HT1080 (cell line): ENCODE results near the gene SLC25A34. TPM values are rescaled to one million over a fixed set of nuclear protein-coding genes. Genes with fewer than 3 reads are reported as not detected.
"Not testable (repeated sequence)": the region's sequence is repeated elsewhere in the genome, so short reads cannot be mapped to it uniquely, and the experiment has no call there.

Source experiments
- DNase-seq: peaks from one replicate; pipeline ENCODE4 v3.0.0-alpha.2; 2015; ENCODE audit warnings: low read depth
- polyA plus RNA-seq, 2 experiments: library from polyadenylated mRNA; depleted of rRNA; stranded (reverse); fragments of >200 nt; gene quantifications; 2 replicates each; pipeline ENCODE4 v1.2.3, GENCODE V29; 2015
- total RNA-seq: library from RNA; depleted of rRNA; stranded (reverse); fragments of >200 nt; shearing (Covaris generic); gene quantifications from 2 replicates; pipeline ENCODE4 v1.2.3, GENCODE V29; 2014; rRNA removed

SLC25A34 gene
- total RNA-seq = 0.07 and 0.16 TPM in 2 replicates
- polyA plus RNA-seq (2015; cell fraction: cytosol; rRNA removed) = 0.02 TPM in 1 of 2 replicates, not detected in the other
- 1.4 and 2.3 TPM in 2 replicates for polyA plus RNA-seq (2015; cell fraction: nucleus; rRNA removed)

DNA sequence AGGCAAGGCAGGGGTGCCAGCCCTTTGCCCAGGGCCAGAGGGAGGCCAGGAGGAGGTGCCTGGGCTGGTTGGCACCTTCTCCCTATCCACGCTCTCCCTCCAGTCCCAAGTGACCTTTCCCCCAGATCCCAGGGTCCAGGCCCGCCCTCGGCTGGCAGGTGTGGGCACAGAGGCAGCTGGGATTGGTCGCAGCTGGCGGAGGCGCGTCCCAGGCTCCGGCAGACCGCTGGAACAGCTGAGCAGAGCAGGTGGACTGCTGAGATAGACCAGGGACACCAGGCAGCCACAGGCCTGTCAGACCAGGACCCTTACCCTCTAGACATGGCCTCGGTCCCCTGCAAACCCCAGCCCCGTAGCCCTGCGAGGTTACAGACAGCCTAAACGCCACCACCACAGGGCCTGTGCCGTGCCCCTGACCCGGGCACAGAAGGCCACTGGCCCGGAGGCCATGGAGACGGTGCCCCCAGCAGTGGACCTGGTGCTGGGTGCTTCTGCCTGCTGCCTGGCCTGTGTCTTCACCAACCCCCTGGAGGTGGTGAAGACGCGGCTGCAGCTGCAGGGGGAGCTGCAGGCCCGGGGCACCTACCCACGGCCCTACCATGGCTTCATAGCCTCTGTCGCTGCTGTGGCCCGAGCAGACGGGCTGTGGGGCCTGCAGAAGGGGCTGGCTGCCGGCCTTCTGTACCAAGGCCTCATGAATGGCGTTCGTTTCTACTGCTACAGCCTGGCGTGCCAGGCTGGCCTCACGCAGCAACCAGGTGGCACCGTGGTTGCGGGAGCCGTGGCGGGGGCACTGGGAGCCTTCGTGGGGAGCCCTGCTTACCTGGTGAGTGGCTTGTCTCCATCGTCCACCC, at the start of gene SLC25A34:
SLC25A34 (plus strand) TSS at position 221 of the 854 bp plus-strand sequence; CDS start at position 449, 228 bp downstream.
- no peak for DNase-seq

DNA sequence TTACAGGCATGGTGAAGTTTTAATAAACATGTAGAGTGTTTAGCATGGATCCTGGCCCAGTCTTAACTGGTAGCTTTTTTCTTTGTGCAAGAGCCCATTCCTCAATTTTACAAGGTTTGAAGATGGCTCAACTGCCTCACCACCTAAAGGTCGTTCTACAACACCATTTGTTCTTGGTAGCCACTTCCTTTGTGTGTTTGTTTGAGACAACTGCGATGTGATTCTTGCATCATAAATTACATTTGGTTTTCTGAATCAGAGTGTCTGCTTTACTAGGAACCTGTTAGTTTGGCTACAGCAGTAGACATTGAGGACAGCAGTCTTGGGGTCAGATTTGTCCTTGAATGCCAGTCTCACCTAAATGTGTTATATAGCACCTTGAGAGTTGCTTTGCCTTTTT, 48.6 kb upstream of the SLC25A34 start:
- no peak for DNase-seq

DNA sequence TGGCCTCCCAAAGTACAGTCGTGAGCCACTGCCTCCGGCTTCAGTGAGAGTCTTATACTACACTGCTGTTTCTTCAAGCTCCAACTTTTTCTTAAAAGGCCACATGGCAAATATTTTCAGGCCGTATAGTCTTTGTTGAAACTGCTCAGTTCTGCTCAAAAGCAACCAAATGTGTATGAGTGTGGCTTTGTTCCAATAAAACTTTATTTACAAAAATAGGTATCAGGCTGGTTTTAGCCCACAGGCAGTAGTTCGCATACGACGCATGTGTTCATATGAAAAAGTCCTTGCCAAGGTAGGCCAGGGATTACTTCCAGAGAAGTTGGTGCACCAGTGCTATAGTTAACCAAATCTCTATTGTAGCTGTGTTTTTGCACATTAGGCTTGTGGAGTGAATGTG, 45.7 kb upstream of the SLC25A34 start:
- DNase-seq = no peak

DNA sequence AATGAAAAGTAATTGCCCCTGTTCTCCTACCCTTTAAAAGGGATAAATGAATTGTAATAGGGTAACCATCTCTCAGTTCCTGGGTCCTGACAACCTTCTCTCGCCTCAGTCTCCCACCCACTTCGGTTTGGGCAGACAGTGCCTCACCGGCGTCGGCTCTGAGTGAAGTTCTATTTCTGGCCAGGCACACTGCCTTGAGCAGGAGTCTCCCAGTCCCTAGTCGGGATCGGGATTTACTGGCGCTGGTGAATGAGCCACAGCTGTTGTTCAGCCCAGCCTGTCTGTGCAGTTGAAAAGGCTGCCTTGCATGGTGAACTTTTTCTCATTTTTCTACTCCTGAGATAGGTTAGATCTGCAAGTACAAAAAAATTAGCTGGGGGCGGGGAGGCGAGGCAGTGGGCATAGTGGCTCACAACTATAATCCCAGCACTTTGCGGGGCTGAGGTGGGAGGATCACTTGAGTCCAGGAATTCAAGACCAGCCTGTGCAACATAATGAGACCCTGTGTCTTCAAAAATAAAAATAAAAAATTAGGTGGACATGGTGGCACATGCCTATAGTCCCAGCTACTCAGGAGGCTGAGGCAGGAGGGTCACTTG, 44.5 kb upstream of the SLC25A34 start:
- DNase-seq = no peak

DNA sequence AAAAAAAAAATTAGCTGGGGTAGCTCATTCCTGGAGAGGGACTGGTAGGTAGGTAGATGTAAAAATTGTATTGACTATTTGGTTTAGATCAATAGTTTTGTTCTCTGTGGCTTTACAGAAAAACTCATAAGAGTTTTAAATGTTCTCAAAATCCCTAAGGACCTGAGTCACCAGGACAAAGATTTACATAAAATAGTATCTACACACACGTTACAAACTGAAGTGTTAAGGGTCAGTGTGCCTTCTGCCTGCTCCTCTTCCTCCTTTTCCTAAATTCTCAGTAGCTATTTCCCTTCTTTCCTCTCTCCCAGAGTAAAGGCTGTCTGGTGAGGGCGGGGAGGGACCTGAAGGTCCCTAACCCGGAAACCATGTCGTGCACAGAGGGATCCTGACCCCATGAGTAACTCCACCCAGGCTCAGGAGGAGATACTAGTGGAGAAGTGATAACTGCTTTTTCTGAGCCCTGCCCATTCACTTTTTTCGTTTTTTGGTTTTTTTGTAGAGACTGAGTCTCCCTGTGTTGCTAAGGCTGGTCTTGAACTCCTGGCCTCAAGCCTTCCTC, 43.9 kb upstream of the SLC25A34 start:
- DNase-seq = no peak

DNA sequence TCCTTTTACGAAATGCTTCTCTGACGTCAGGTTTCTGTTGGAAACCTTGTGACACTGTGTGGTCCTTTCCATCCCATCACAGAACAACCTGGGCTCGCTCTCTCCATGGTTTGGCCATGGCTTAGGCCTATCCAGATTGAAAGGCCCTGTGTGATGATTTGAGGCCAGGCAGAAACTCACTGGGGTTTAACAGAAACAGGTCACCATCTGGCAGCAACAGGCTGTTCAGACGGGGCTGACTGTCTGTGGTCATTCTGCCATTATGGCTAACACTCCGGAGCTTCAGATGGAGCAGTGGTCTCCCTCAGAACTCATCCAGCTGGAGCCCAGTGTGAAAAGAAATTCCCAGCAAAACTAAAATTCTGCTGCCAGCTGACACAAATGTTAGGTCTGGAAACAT, 42.7 kb upstream of the SLC25A34 start:
- no peak for DNase-seq

DNA sequence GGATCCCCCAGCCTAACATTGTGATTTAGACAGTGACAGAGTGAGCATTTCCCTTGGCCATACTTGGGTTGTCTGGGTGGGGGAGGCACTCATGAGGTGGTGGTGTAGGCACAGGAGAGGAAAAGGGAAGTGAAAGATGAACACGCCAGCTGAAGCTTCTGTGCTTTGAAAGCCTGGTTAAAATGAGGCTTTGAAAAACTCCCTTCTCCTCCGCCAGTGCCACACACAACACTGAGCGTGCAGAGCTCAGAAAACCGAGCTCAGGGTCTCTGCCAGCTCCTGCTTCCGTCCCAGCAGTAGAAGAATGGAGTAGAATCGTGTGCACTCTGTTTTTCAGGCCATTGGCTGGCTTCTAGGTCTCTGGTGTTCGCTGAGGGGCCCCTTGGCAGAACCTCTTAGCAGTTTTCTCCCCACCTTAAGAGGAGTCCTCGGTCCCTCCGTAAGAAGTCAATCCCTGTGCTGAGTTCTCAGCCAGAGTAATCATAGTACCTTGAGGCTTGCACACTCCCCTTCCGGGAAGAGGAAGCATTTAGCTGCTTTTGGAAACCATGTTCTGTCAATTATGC, 39.0 kb upstream of the SLC25A34 start:
- no peak for DNase-seq

DNA sequence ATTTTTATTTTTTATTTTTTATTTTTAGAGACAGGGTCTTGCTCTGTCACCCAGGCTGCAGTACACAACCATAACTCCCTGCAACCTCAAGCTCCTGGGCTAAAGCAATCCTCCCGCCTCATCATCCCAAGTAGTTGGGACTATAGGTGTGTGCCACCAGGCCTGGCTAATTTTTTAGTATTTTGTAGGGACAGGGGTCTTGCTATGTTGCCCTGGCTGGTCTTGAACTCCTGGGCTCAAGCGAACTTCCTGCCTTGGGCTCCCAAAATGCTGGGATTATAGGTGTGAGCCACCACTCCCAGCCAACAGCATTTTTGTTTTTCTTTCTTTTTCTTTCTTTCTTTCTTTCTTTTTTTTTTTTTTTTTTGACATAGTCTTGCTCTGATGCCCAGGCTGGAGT, 37.9 kb upstream of the SLC25A34 start:
- DNase-seq = no peak

DNA sequence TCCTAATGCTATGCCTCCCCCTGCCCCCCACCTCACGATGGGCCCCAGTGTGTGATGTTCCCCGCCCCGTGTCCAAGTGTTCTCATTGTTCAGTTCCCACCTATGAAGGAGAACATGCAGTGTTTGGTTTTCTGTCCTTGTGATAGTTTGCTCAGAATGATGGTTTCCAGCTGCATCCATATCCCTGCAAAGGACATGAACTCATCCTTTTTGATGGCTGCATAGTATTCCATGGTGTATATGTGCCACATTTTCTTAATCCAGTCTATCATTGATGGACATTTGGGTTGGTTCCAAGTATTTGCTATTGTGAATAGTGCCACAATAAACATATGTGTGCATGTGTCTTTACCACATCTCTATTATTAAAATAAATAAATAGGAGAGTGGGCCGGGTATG, 36.7 kb upstream of the SLC25A34 start:
- DNase-seq = not testable (repeated sequence)

DNA sequence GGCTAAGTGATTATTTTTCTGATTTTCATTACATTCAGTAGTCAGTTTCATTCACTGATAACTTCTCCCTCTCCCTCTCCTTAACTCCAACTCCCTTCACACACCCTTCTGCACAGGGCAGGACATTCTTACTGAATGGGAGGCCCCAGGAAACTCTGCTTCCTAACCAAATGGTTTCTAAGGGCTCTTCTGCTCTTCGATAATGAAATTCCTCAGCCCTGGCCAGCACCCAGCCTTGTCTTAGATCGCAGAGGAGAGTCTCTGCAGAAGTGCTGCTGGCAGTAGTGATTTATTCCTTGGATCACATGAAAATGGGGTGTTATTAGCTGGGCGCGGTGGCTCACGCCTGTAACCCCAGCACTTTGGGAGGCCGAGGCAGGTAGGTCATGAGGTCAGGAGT, 35.5 kb upstream of the SLC25A34 start:
- no peak for DNase-seq

DNA sequence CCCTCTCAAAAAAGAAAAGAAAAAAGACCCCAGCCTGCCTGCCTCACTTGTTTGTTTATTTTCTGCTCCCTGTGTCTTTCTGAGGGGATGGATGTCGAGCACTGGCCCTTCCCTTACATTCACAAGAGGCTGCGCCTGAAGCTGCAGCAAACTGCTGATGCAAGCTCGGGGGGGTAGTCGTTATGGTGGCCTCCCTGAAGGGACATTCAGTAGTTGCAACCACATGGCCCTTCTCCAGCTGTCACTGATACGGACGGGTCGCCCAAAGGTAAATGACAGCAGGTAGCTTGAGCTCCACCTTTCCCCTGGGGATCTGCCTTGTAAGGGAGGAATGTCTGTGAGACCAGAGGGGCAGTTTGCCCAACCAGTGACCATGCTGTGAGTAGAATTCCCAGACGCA, 34.3 kb upstream of the SLC25A34 start:
- DNase-seq = no peak

DNA sequence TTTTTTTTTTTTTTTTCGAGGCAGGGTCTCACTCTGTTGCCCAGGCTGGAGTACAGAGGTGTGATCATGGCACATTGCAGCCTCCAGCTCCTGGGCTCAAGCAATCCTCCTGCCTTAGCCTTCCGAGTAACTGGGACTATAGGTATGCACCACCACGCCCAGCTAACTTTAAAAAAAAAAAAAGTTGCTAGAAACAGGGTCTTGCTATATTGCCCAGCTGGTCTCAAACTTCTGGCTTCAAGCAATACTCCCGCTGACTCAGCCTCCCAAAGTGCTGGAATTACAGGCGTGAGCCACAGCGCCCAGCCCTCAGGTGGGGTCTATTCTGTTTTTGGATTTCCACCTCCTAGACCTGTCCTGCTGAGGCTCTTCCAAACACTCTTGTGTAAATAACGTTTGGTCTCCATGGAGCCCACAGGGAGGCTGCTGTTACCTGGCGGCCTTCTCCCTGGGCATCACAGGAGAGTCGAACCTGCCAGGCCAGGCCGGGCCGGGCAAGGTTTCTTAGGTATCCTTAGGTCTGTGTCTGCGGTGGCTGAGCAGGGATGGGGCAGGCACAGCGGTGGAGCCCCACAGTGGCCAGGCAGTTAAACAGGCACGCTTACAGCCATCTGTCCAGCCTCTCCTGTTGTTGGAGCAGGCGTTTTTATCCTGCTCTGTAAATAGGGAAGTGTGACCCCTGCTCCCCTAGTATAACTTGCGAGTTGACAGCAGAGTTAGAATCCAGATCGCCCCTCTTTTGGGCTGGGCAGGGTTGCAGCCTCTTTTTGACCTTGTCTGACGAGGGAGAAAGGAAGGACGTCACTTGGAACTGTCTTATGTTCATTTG, 33.1 kb upstream of the SLC25A34 start:
- no peak for DNase-seq

DNA sequence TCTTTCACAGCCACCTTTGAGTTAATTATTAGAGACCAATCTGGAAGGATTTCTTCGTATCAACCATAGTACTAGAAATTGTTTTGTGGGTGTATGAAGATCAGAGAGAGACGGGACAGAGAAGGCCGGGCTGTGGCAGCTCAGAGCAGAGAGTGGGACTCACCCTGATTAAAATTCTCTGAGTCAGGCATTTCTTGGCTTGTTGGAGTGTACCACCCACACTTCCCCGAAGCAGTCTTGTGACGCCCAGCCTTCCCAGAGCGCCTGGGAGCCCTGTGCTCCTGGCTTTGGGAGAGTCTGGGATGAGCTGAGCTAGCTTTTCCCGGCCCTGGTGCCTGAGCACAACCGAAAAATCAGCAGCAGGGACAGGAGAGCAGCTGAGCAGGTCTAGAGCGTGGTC, 32.5 kb upstream of the SLC25A34 start:
- DNase-seq = peak; percentile 32

DNA sequence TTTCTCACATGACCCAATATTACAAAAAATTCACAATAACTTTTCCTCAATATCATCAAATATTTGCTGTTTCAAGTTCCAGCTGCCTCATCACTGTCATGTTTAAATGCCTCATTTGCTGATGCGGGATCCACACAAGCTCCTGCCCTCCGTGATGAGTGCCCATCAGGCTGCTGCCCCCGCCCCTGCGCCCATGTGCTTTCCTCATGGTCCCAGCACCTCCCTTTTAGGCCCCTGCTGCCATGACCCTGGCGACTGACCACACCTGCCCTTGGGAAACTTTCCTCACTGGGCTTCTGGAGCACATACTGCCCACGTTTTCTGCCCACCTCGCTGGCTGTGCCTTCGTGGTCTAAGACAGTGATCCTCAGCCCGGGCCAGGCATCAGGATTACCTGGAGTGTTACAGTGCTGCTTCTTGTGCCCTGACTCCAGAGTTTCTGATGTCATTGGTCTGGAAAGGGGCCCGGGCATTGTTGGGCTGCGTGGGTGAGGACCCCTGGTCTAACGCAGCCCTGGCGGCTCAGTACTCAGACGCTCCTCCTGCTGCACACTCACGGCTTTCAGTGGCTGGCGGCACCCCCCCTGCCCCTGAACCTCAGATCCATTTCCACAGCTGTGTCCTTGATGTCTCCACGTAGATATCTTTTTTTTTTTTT, 31.4 kb upstream of the SLC25A34 start:
- DNase-seq = no peak

DNA sequence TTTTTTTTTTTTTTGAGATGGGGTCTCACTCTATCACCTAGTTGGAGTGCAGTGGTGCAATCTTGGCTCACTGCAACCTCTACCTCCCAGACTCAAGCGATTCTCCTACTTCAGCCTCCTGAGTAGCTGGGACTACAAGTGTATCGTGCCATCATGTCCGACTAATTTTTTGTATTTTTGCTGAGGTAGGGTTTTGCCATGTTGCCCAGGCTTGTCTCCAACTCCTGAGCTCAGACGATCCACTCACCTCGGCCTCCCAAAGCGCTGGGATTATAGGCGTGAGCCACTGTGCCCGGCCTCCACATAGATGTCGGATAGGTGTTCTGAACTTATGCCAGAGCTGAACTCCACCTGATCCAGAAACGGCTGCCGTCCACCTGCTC, 30.9 kb upstream of the SLC25A34 start:
- no peak for DNase-seq

DNA sequence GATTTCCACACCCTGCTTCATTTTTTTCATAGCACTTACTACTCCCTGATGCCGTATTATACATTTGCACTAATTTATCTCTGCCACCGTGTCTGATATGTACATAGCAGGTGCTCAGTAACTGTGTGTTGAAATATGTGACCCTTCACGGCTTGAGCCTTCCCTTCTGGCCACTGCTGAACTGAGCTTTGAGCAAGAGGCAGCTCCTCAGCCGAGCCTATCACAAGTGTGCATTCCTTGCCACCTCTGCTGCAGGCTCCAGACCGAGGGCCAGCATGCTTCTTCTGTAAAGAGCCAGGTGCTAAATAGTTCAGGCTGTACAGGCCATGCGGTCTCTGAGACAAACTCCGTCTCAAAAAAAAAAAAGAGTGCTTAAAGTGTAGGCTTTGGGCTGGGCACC, 29.3 kb upstream of the SLC25A34 start:
- DNase-seq = no peak

DNA sequence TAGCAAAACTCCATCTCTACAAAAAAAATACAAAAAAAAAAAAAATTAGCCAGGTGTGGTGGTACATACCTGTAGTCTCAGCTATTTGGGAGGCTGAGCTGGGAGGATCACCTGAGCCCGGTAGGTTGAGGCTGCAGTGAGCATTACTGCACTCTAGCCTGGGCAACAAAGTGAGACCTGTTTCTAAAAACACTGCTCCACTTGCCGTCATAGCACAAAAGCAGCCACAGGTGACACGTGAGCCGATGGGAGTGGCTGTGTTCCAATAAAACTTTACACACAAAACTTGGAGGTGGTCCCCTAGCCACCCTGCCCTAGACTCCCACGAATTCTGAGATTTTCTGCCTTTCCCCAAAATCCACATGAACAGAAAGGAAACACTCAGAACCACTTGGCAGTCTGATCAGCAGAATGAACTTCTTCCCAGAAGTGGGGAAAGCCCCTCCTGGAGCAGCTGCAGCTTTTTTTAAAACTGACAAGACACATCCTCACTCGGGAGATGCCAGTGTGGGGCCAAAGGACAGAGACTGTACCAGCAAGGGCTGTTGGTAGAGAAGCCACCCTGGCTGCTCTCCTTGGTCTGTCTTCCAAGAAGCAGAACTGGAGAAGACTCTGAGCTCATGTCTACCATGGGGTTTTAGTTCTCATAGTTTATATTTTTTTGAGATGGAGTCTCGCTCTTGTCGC, 28.7 kb upstream of the SLC25A34 start:
- no peak for DNase-seq

DNA sequence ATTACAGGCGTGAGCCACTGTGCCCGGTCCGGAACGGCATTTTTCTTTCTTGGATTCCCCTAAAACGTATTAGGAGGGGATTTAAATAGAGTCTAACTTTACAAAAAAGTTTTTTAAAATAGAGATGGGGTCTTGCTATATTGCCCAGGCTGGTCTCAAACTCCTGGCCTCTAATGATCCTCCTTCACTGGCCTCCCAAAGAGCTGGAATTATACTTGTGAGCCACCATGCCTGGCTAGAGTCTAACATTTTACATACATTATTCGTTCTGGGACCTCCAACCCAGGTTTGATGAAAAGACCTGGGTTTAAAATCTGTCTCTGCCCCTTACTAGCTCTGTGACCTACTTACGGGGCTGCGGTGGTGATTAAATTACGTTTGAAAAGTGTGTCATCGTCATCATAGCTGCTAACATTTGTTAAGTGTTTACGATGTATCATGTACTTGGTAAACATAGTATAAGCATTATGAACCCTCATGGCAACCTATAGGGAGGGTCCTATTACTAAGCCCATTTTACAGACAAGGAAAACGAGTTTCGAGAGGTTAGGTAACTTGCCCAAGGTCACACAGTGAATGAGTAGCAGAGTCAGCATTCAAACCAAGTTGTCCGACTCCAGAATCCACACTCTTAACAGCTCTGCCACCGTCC, 27.4 kb upstream of the SLC25A34 start:
- DNase-seq = no peak

DNA sequence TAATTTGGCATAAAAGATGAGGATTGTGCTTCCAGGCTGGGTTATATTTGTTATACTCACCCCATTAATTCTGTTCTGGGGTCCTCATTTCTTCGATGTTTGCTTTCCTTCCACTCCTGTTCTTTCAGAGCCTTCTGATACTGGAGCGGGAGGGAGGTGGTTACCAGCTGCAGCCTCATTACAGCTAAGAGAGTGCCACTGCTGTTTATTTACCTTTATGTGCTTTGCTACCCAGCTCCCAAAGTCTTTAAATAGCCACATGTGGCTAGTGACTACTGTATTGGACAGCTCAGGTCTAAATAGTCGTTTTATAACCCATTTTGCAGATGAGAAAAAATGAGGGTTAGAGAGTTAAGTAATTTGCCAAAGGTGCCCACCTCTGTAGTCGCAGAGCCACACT, 26.8 kb upstream of the SLC25A34 start:
- no peak for DNase-seq

DNA sequence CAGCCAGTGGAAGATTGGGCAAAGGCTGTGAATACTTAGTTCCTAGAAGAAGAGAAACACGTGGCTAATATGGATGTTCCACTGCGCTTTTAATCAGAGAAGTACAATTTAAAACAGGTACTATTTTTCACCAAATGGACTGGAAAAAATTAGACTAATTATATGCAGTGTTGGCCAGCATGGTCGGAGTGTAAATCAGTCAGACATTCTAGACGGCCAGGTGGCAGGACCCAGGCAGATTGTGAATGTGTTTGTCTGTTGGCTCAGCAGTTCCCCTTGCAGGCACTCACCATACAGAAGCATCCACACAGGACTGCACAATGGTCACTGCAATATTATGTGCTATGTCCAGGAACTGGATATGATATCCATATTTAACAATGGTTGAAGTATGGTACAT, 23.9 kb upstream of the SLC25A34 start:
- no peak for DNase-seq
